Left renal cortex interstitium (tissue), 4 donors: ENCODE results near the gene FADS2. TPM values are rescaled to one million over a fixed set of nuclear protein-coding genes. Genes with fewer than 3 reads are reported as not detected.

ENCODE experiments used
- DNase-seq, 4 donors: peaks; one replicate each; pipeline ENCODE4 v3.0.0-alpha.2; 2013; ENCODE audit warnings: low read depth in 4 of 4, low spot score in 2 of 4, missing footprints in 1 of 4
- polyA plus RNA-seq, 4 donors: library from polyadenylated mRNA; unstranded; fragments of 120-200 nt; gene quantifications; one replicate each; pipeline ENCODE4 v1.2.1, GENCODE V29; 2013; ENCODE audit not compliant: insufficient read length in 4 of 4

The FADS2 gene
- polyA plus RNA-seq, 4 donors: 82.9 to 117 (median 98.9) TPM

DNA sequence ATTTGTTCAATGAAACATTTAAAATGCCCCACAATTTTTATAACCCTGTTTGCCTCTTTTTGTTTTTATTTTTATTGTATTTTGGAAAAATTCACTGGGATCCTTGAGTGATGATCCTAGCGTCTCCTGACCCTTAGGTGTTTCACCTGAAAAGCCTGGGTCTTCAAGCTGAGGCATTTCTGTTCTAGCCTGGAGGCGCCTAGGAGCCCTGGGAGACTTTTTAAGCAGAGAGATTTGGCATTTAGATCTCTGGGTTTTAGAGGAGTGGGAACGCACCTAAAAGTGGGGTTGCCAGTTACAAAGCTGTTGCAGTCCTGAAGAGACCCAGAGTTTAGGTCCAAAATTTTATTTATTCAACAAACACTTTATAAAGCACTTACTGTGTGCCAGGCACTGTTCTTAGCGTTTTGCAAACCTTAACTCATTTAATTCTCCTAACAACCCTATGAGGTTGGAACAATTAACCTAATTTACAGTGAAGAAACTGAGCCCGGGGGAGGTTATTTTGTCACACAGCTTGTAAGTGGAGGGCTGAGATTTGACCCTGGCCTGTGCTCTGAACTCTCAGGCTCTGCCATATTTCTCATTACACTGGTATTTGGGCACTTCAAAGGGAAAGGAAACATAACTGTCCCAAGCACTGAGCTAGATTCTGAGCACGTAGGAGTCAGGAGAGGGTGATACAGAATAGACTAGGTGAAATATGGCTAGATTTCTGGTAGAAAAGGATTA, 10.5 kb upstream of the FADS2 start:
- no peak for DNase-seq

DNA sequence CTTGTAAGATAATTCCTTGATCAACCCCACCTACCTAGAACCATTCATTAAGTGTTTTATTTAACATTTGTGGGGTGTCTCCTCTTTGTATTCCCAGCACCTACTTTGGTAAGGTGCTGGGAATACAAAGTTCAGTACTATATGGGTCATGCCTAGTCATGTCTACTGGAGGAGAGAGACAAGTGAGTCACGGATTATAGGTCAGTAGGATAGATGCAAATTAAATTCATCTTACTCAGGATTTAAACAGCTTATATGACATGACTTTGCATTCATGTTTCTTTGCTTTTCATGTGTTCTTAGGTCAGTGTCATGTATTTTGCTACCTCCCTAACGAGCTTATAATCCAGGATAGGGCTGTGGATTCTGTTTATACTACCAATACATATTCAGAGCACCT, 7.9 kb upstream of the FADS2 start:
- DNase-seq: no peak

DNA sequence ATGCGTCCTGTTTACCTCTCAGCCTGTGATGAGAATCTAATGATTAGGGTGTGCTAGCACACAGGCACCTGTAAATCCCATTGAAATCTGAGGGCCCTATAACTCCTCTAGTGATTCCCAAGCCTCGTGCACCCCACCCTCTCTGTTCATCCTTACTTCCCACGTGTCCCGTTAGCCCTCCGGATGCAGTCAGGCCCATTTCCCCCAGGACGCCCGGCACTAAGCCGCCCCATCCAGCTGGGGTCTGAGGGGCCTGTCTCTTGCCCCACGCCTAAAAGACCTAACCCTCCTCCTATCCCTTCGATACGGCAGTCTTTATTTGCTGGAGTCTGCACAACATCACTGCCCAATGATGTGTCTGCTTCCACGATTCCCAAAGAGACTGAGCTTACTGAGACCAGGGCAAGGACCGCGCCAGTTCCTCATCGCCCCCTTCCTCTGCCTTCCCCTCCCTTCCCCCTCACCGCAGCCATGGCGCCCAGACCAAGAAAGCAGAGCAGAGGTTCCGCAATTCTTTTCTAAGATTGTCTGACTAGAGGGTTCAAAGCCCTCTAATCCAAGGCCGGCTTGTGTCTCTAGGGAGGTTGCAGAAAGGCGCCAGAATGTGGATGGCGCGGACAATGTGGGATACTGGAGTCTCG, 1.1 kb upstream of the FADS2 start:
- DNase-seq: peak in 1 of 4 donors; percentile 27

DNA sequence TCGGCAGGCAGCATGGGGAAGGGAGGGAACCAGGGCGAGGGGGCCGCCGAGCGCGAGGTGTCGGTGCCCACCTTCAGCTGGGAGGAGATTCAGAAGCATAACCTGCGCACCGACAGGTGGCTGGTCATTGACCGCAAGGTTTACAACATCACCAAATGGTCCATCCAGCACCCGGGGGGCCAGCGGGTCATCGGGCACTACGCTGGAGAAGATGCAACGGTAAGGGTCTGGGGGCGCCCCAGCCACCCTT, 204 bp downstream of the FADS2 start:
- no peak for DNase-seq

DNA sequence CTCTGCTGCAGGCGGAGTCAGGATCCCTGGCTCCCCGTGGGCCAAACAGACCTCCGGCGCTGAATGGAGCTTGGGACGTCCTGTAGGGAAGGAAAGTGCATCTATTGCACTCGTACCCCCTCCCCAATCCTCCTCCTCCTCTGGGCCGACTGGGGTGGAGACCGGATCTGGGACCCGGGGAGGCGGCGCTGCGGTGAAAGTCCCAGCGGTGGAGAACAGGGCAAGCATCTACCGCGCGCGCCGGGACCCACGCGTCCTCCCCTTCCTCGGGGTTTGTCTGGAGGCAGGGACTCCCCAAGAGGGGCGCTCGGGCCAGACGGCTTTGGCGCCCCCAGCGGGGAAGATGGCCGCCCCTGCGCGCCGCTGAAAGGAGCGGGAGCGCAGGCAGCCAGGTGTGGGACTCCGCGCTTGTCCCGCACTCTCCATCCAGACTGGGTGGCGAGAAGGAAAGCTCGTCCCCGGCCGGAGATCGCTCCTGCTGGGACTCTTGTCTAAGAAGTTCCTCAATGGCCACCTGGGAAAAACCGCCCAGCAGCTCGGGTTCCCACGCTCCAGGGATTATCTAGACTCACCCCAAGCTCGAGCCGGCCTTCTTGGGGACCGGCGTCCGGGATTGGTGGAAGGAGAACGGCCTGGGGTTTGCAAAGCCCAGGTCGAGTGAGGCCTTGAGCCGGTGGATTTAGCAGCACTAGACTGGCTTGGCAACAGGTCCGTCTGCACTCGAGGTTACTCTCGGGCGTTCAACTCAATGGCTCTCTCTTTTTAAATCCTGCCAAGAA, 718 bp downstream of the FADS2 start:
- peak in 2 of 4 donors; percentile 19 to 37 for DNase-seq

DNA sequence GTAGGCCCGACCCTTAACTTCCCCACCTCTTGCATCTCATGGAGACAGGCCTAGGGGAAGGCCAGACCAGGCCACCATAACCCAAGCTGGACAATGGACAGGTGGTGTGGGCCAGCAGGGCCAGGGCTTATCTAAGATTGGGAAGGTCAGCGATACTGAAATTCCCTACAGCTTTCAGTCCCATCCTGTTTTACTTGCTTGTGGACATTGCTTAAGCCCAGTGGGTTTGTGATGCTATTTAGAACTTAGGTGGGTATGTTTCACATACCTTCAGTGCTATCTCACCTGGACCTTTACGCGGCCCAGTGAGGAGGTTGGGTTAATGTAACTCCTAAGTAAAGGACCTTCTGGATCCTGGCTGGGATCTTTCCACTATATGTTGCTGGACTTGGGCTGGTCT, 1.7 kb downstream of the FADS2 start:
- no peak for DNase-seq

DNA sequence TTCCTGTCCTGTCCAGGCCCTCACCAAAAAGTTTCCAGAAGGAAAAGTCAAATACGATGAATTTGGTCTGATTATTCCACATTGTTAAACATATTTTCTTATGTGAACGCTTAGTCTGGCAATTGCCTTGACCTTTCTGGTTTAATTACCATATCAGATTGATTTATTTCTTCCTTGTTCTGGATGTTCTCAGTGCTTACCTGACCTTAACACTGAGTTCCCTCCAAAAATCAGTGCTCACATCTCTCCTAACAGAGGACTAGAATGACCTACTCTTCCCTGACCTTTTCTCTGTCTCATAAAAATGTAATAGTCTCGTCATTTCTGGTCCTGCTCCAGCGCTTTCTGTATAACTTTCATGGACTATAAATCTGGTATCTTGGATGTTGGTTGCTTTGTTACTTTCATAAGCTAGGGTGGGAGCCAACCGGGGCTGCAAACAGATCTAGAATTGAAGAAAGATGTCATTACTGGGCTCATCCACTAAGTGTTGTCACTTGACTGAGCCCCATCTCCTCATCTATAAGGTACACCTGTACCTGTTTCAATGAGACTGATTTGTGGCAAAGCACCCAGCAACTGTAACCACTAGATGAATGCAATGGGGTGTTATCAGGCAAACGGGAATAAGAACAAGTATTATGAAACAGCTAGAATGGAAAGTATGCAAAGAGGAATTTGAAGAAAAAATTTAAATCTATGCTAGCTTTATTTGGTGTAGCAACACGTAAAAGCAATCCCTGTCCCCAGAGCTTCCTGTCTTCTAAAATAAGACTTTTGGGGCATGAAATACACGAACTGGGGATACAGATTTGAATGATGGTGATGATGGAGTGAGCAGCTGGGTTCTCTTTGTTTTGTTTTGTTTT, 2.4 kb downstream of the FADS2 start:
- DNase-seq: peak in 1 of 4 donors; percentile 12

DNA sequence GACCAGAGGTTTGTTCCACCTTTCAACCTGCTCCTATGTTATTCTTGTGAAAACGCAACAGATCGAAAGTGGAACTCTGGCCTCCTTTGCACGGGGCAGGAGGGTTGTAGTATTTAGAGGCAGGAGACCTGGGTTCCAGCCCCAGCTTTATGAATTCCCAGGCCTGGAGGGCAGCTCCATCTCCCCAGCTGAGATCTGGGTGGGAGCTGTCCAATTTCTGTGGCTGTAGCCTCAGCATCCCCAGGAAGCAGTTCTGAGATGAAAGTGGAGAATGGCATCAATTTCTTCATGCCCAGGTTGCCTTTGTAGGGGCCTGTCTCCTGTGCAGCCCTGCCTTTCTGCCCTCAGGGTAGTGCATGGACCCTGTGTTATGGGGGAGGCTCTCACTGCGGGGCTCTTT, 4.1 kb downstream of the FADS2 start:
- no peak for DNase-seq

DNA sequence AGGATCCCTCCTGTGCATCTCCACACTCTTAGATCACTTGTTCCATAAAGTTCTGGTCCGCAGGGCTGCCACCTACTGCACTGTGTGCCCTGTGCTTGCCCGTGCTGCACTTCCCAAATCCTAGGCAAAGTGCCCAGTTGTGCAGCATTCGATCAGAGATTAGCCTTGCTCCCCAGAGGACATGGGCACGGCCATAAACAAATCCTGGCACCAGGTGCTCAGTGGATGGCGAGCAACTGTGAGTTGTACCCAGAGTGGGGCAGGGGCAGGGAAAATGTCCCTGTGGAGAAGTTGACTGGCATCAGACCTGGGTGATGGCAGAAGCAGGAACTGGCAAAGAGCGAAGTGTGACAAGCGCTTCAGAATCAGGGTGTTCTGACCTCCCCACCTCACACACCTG, 4.7 kb downstream of the FADS2 start:
- no peak for DNase-seq

DNA sequence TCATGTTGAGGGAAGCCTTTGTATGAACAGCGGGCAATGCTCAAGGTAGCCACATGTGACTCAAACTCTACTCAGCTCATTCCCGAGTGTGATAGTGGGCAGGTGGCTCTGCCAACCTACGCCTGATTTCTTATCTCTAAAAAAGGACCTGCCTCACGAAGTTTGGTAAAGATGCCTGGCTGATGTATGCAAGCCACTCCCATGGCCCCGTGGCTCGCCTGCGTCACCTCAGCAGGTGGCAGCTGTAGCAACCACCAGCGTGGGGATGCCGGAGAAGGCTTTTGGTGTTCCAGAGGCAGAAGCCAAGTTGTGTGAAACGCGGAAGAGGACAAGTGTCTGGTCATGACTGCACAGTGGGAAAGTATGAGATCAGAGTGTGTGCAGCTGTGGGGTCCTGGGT, 5.4 kb downstream of the FADS2 start:
- DNase-seq: no peak

DNA sequence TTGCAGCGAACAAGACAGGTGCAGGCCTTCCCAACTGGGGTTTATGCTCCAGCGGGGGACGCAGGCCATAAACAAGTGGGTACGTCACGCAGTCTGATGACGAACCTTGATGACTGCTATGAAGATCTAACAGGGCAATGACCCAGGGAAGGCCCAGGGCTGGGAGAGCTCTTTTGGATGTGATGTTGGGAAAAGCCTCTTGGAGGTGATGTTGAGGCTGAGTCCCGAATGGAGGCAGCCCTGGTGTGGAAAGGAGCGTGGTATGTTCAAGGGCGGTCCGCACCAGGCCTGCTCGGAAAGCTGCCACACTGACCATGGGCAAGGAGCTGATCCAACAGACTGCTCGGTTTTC, 5.8 kb downstream of the FADS2 start:
- DNase-seq: no peak

DNA sequence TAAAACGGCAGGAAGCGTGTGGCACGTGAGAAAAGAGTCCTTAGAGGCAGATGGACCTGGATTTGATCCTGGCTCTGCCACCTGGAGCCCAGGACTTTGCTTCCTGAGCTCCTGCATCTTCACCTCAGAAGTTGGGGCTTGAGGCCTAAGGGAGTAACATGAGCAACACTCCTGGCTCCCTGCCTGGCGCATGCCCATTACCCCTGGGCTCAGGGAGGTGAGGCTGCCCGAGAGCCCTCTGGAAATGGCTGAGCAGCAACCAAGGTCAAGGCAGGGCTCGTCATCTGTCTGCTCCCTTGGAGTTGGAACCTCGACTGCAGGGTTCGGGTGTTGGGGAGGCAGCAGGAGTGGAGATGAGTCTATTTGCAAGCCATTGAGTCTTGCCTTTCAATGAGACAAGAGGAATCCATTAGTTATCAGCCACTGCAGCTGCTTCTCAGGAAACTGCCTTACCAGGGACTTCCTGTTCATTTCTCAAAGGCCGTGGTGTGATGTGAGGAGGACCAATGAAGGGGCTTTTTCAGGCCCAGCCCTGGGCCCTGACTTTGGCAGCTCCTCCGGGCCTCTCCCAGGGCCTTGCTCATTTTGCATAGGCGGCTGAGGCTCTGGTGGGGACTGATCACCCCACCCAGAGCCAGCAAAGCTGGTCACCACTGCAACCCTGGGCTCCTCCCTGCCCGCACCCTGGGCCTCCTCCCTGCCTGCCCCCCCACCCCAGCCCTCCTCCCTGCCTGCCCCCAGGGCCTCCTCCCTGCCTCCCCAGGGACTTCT, 6.4 kb downstream of the FADS2 start:
- no peak for DNase-seq

DNA sequence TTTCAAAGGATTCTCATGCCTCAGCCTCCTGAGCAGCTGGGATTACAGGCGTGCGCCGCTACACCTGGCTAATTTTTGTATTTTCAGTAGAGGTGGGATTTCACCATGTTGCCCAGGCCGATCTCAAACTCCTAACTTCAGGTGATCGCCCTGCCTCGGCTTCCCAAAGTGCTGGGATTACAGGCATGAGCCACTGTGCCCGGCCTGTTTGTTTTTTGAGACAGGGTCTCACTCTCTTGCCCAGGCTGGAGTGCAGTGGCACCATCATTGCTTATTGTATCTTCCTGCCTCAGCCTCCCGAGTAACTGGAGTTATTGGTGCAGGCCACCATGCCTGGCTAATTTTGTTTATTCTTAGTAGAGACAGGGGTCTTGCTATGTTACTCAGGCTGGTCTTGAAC, 8.1 kb downstream of the FADS2 start:
- DNase-seq: no peak

DNA sequence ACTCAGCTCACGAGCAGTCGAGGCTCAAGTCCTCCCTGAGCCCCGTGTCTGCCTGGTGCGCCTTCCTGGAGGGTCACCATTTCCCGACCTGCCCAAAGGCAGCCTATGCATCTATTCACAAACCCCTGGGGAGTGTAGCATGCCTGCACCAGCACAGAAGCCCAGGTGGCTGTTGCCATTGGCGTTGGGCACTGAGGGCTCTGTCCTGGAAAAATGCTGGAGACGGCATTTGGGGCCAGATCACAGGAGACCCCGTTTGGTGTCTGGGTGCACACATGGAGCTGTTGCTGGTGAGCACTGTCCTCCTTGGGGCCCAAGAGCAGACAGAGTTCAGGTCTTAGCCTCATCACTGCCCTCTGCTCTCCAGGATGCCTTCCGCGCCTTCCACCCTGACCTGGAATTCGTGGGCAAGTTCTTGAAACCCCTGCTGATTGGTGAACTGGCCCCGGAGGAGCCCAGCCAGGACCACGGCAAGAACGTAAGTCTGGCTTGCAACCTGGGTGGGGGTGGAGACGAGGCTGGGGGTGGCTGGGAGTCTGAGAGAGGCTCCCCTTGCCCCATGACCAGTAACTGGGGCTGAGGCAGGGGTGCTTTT, 9.4 kb downstream of the FADS2 start:
- DNase-seq: no peak

DNA sequence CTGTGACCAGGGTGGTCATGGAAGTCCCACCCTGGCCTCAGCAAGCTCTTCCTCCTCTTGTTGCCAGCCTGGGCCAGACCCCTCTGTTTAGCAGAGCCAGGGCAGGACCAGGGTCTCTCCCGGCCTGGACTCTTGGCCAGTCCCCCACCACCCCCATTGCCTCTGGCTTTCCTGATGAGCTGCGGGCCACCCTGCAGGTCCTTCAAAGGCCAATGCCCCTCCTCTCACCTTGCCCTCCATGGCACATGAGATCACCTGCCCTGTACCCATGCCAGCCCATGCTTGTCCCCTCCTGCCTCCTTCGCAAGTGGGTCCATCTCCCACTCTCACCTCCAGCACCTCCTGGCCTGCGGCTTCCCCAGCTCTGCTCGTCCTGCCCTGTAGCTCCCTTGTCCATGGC, 10.4 kb downstream of the FADS2 start:
- DNase-seq: no peak

DNA sequence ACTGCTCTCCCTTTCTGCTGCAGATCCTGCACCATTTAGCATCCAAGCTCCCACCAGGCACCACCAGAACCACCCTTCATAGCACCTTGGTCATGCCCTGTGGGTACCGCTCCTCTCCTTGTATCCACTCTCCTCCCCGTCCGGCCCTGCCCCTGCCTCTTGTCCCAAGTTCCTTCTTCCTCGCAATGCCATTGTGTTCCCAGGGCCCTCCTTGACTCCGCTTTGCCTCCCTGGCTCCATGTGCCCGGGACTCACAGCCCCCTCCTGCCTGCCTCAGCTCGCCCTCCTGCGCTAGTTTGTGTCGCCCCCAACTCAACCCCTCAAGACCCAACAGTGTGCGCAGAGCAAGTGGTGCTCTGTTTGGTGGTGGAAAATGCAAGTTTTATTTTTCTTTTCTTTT, 10.8 kb downstream of the FADS2 start:
- no peak for DNase-seq

DNA sequence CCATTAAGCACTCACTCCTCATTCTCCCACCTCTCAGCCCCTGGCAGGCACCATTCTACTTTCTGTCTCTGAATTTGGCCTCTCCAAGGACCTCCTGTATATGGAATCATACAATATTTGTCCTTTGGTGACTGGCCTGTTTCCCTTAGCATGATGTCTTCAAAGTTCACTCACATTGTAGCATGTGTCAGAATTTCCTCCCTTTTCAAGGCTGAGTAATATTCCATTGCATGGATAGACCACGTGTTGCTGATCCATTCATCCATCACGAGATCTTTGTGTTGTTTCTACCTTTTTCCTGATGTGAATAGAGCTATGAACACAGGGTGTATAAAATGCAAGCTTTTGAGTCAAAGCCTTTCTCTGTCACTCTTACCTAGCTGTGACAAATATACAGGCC, 11.6 kb downstream of the FADS2 start:
- no peak for DNase-seq

DNA sequence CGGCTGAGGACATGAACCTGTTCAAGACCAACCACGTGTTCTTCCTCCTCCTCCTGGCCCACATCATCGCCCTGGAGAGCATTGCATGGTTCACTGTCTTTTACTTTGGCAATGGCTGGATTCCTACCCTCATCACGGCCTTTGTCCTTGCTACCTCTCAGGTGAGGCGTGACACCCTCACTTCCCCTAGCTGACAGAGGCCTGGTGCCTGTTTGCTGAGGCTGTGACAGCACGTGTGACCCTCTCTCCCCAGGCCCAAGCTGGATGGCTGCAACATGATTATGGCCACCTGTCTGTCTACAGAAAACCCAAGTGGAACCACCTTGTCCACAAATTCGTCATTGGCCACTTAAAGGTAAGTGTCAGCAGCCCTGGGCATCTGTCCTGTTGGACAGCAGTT, 12.3 kb downstream of the FADS2 start:
- DNase-seq: no peak

DNA sequence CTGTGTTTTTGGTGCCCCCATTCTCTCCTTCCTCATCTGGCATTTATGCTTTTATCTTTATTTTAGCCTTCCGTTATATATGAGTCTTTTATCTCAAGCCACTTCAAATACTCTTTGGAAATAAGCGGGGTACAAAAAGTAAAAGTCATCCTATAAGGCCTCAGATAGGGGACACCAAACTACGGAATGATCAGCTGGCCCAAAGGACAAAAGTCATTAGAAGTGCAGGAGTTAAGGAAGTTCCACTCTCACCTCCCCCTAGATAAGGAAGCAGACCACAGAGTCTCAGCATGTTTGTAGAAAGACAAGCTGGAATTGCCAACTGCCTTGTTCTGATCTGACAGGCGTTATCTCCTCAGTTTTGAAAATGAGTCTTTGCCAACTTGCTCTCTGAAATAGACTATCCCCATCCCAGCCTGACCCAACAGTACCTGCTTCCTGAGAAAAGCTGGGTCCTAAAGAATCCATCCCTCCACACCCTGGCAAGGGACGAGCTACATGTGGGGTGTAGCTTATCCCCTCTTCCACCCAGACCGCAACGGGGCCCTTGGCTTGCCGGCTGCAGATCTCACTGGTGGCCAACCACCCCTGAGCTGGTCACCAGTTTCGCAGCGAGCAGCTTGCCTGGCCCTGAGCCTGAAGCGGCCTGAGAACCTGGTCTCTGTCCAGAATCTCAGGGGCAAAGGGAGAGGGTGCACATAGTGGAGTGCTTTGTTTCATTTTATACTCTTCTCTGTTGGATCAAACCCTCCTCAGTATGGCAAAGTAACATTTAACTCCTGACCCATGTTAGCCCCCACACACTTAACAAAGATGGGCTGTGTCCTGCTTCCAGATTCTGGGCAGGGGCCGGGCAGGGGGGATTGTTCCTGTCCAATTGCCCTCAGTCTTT, 13.8 kb downstream of the FADS2 start:
- DNase-seq: no peak
